HepG2 (cell line): Measurements from ENCODE around the gene TGM2. TPM values are rescaled to one million over a fixed set of nuclear protein-coding genes. Genes with fewer than 3 reads are reported as not detected.

Experiments
- BRCA1 ChIP-seq: sonication (generic); formaldehyde crosslinking; IDR thresholded peaks from 2 replicates; pipeline ENCODE4 v1.4.0; 2020; ENCODE audit warnings: missing genetic modification reagents
- CBX1 ChIP-seq: IDR thresholded peaks from one replicate; pipeline ENCODE4 v1.6.1; 2016; ENCODE audit warnings: antibody characterized with exemption, low read depth
- CENPT ChIP-seq: sonication (generic); formaldehyde crosslinking; IDR thresholded peaks from 2 replicates; pipeline ENCODE4 v1.8.0; 2022; ENCODE audit warnings: low read depth, mild to moderate bottlenecking, moderate library complexity, missing genetic modification reagents
- DNMT3B ChIP-seq: conservative IDR thresholded peaks from 2 replicates; pipeline ENCODE4 v1.6.1; 2016; ENCODE audit warnings: missing biosample characterization, control low read depth
- ELK4 ChIP-seq: sonication (generic); formaldehyde crosslinking; IDR thresholded peaks from 2 replicates; pipeline ENCODE4 v1.9.0; 2021; ENCODE audit warnings: missing genetic modification reagents, borderline replicate concordance
- HHEX ChIP-seq: IDR thresholded peaks from 2 replicates; pipeline ENCODE4 v1.6.1; 2016; ENCODE audit warnings: control low read depth
- HINFP ChIP-seq: sonication (generic); formaldehyde crosslinking; IDR thresholded peaks from 2 replicates; pipeline ENCODE4 v1.4.0; 2020; ENCODE audit warnings: low read depth, mild to moderate bottlenecking, missing genetic modification reagents
- MLX ChIP-seq: IDR thresholded peaks from 2 replicates; pipeline ENCODE4 v1.6.1; 2016
- NFATC3 ChIP-seq: sonication (generic); formaldehyde crosslinking; IDR thresholded peaks from 2 replicates; pipeline ENCODE4 v1.5.1; 2020; ENCODE audit warnings: mild to moderate bottlenecking, missing genetic modification reagents
- NFE2L2 ChIP-seq: fragments of 150-350 bp; IDR thresholded peaks from 2 replicates; pipeline ENCODE4 v1.6.1; 2014; ENCODE audit warnings: low read length
- NFYC ChIP-seq: IDR thresholded peaks from 2 replicates; pipeline ENCODE4 v1.6.1; 2016; ENCODE audit warnings: missing genetic modification reagents, missing compliant biosample characterization
- NKX3-1 ChIP-seq: sonication (generic); formaldehyde crosslinking; IDR thresholded peaks from 2 replicates; pipeline ENCODE4 v1.5.0; 2020; ENCODE audit warnings: missing genetic modification reagents
- NR0B2 ChIP-seq: sonication (generic); formaldehyde crosslinking; IDR thresholded peaks from 2 replicates; pipeline ENCODE4 v1.4.0; 2020; ENCODE audit warnings: mild to moderate bottlenecking, missing genetic modification reagents
- PREB ChIP-seq: sonication (generic); formaldehyde crosslinking; IDR thresholded peaks from 2 replicates; pipeline ENCODE4 v1.4.0; 2020; ENCODE audit warnings: missing genetic modification reagents
- RFXANK ChIP-seq: IDR thresholded peaks from 2 replicates; pipeline ENCODE4 v1.6.1; 2016
- TP53 ChIP-seq: sonication (generic); formaldehyde crosslinking; conservative IDR thresholded peaks from 2 replicates; pipeline ENCODE4 v1.4.0; 2020; ENCODE audit warnings: missing genetic modification reagents
- WIZ ChIP-seq: sonication (generic); formaldehyde crosslinking; IDR thresholded peaks from 2 replicates; pipeline ENCODE4 v1.5.1; 2020; ENCODE audit warnings: mild to moderate bottlenecking, missing genetic modification reagents
- ZMYM4 ChIP-seq: sonication (generic); formaldehyde crosslinking; IDR thresholded peaks from 2 replicates; pipeline ENCODE4 v1.8.1; 2023; ENCODE audit warnings: mild to moderate bottlenecking, missing genetic modification reagents
- ZNF180 ChIP-seq: sonication (generic); formaldehyde crosslinking; IDR thresholded peaks from 2 replicates; pipeline ENCODE4 v1.4.0; 2020; ENCODE audit warnings: low read depth, missing genetic modification reagents, borderline replicate concordance
- ZNF296 ChIP-seq: sonication (generic); formaldehyde crosslinking; conservative IDR thresholded peaks from 2 replicates; pipeline ENCODE4 v1.5.0; 2020; ENCODE audit warnings: mild to moderate bottlenecking, missing genetic modification reagents
- ZNF367 ChIP-seq: sonication (generic); formaldehyde crosslinking; IDR thresholded peaks from 2 replicates; pipeline ENCODE4 v1.4.0; 2020; ENCODE audit warnings: missing genetic modification reagents, borderline replicate concordance
- ZNF432 ChIP-seq: sonication (generic); formaldehyde crosslinking; IDR thresholded peaks from 2 replicates; pipeline ENCODE4 v1.5.0; 2020; ENCODE audit warnings: missing genetic modification reagents, mild to moderate bottlenecking, borderline replicate concordance
- ZNF549 ChIP-seq: sonication (generic); formaldehyde crosslinking; IDR thresholded peaks from 2 replicates; pipeline ENCODE4 v1.5.0; 2020; ENCODE audit warnings: missing genetic modification reagents
- ZNF556 ChIP-seq: sonication (generic); formaldehyde crosslinking; IDR thresholded peaks from 2 replicates; pipeline ENCODE4 v1.4.0; 2020; ENCODE audit warnings: mild to moderate bottlenecking, missing genetic modification reagents, borderline replicate concordance
- ZNF564 ChIP-seq: sonication (generic); formaldehyde crosslinking; IDR thresholded peaks from 2 replicates; pipeline ENCODE4 v1.8.1; 2023; ENCODE audit warnings: mild to moderate bottlenecking, missing genetic modification reagents
- ZNF567 ChIP-seq: sonication (generic); formaldehyde crosslinking; IDR thresholded peaks from 2 replicates; pipeline ENCODE4 v1.8.1; 2023; ENCODE audit warnings: mild to moderate bottlenecking, missing genetic modification reagents, borderline replicate concordance
- ZNF614 ChIP-seq: IDR thresholded peaks from 2 replicates; pipeline ENCODE4 v1.6.1; 2018; ENCODE audit warnings: missing biosample characterization, missing genetic modification reagents, inconsistent platforms, borderline replicate concordance
- ZNF780A ChIP-seq: sonication (generic); formaldehyde crosslinking; IDR thresholded peaks from 2 replicates; pipeline ENCODE4 v1.8.0; 2022; ENCODE audit warnings: mild to moderate bottlenecking, missing genetic modification reagents, moderate library complexity
- ZNF782 ChIP-seq: sonication (generic); formaldehyde crosslinking; IDR thresholded peaks from 2 replicates; pipeline ENCODE4 v1.4.0; 2020; ENCODE audit warnings: missing genetic modification reagents, mild to moderate bottlenecking, borderline replicate concordance
- ZNF816 ChIP-seq: sonication (generic); formaldehyde crosslinking; IDR thresholded peaks from 2 replicates; pipeline ENCODE4 v1.8.0; 2022; ENCODE audit warnings: missing genetic modification reagents, mild to moderate bottlenecking, borderline replicate concordance
- polyA plus RNA-seq, 8 experiments: library from polyadenylated mRNA; depleted of rRNA in 3 of 8; stranded (reverse) in 7 of 8; unstranded in 1 of 8; fragments of >200 nt; fragmentation: Illumina TruSeq in 4 of 8; extraction: Trizol in 4 of 8; gene quantifications; 2 replicates each; pipeline versions ENCODE4 v1.2.1 to v1.2.3, GENCODE V29; 2011 to 2016; ENCODE audit warnings: low read depth in 4 of 8, missing spikeins in 1 of 8, mixed read lengths in 1 of 8; ENCODE audit not compliant: insufficient read depth in 1 of 8
- total RNA-seq, 5 experiments: library from RNA; depleted of rRNA; stranded (reverse); fragments of >200 nt; fragmentation: Illumina TruSeq; extraction: Trizol; gene quantifications; 2 replicates each; pipeline ENCODE4 v1.2.3, GENCODE V29; 2016; ENCODE audit warnings: low read depth in 1 of 5

Gene TGM2
- total and polyA plus RNA-seq, 2 of the 13 experiments (the other 11 are each of a cell fraction or from before 2014, with no cell fraction given), result 4.2 to 46.4 TPM

- no peak for TF ChIP-seq ELK4 (CRISPR knock-in tag)
- no peak for TF ChIP-seq ZNF782 (CRISPR knock-in tag)
- TF ChIP-seq NFATC3 (CRISPR knock-in tag), result no peak
- TF ChIP-seq ZMYM4 (CRISPR knock-in tag), result no peak
- no peak for TF ChIP-seq ZNF780A
- no peak for TF ChIP-seq ZNF296
- 0 out of 2 replicates have a peak, but pooled peaks have one; percentile 35 for TF ChIP-seq WIZ (CRISPR knock-in tag)
- TF ChIP-seq ZNF180 (CRISPR knock-in tag), result no peak
- no peak for TF ChIP-seq TP53 (CRISPR knock-in tag)
- no peak for TF ChIP-seq ZNF567 (CRISPR knock-in tag)
- TF ChIP-seq NR0B2 (CRISPR knock-in tag), result no peak
- no peak for TF ChIP-seq ZNF564 (CRISPR knock-in tag)
- no peak for TF ChIP-seq ZNF614
- no peak for TF ChIP-seq ZNF432
- no peak for TF ChIP-seq ZNF367
- TF ChIP-seq CENPT (CRISPR knock-in tag), result no peak
- no peak for TF ChIP-seq ZNF556 (CRISPR knock-in tag)
- TF ChIP-seq PREB, result no peak
- TF ChIP-seq HINFP (CRISPR knock-in tag), result no peak
- no peak for TF ChIP-seq NFYC (CRISPR knock-in tag)
- no peak for TF ChIP-seq RFXANK (CRISPR knock-in tag)
- TF ChIP-seq BRCA1 (CRISPR knock-in tag), result no peak
- TF ChIP-seq HHEX (CRISPR knock-in tag), result peak; percentile 42; the same call in 1 of the 2 replicates
- TF ChIP-seq ZNF816, result no peak
- TF ChIP-seq ZNF549 (CRISPR knock-in tag), result no peak
- no peak for TF ChIP-seq CBX1
- no peak for TF ChIP-seq DNMT3B (CRISPR knock-in tag)
- no peak for TF ChIP-seq NFE2L2
- peak; percentile 47; the same call in 1 of the 2 replicates for TF ChIP-seq MLX (CRISPR knock-in tag)
- TF ChIP-seq NKX3-1 (CRISPR knock-in tag), result no peak
Measured at GRCh38 chr20:38093641-38094077, 71.4 kb downstream of the TGM2 start (continued).
